Brain microvascular endothelial cell (primary cell): Measurements from ENCODE around the gene FGF5.
A peak's percentile ranks its signal among the peaks of the same experiment; 100 is the strongest.
"Not testable (repeated sequence)": the region's sequence is repeated elsewhere in the genome, so short reads cannot be mapped to it uniquely, and the experiment has no call there.

Experiments used
- DNase-seq: peaks from one replicate; pipeline ENCODE4 v3.0.0-alpha.2; 2020
- H3K27ac ChIP-seq: fragments of 250-450 bp; sonication (Bioruptor Pico); 2 replicates; pipeline ENCODE4 v1.5.1; 2020; ENCODE audit warnings: mild to moderate bottlenecking, moderate library complexity
- H3K27me3 ChIP-seq: fragments of 250-450 bp; sonication (Bioruptor Pico); replicated peaks from 2 replicates; pipeline ENCODE4 v1.5.1; 2020; ENCODE audit warnings: mild to moderate bottlenecking
- H3K36me3 ChIP-seq: fragments of 250-450 bp; sonication (Bioruptor Pico); replicated peaks from 2 replicates; pipeline ENCODE4 v1.5.1; 2020; ENCODE audit warnings: mild to moderate bottlenecking
- H3K4me3 ChIP-seq: 2 replicates; pipeline ENCODE4 v1.5.1; 2011; ENCODE audit warnings: low read depth, mild to moderate bottlenecking, control low read depth, low read length, moderate library complexity
- CTCF ChIP-seq: IDR thresholded peaks from 2 replicates; pipeline ENCODE4 v1.5.1; 2011; ENCODE audit warnings: low read depth, mild to moderate bottlenecking, moderate library complexity, low read length, control low read depth, inconsistent platforms; ENCODE audit errors: missing control alignments
- in situ Hi-C: cut with HindIII; loops from 2 replicates; pipeline ENCODE4 v1.10.0; 2017; ENCODE audit warnings: low sequenced_read_pairs, low pct_ligation_motif_present

The FGF5 gene

GRCh38 chr4:80308466-80308822 lies 42.0 kb downstream of the FGF5 start:
- DNase-seq, result no peak
- Histone ChIP-seq H3K4me3 (no peak overlapping the region), H3K27ac (peak overlapping the region; percentile 87), H3K36me3 (no peaks in the 10 kb centered on the region), H3K27me3 (no peaks in the 10 kb centered on the region)
- TF ChIP-seq CTCF, result no peak
- in situ Hi-C loops, result no loop called here

DNA sequence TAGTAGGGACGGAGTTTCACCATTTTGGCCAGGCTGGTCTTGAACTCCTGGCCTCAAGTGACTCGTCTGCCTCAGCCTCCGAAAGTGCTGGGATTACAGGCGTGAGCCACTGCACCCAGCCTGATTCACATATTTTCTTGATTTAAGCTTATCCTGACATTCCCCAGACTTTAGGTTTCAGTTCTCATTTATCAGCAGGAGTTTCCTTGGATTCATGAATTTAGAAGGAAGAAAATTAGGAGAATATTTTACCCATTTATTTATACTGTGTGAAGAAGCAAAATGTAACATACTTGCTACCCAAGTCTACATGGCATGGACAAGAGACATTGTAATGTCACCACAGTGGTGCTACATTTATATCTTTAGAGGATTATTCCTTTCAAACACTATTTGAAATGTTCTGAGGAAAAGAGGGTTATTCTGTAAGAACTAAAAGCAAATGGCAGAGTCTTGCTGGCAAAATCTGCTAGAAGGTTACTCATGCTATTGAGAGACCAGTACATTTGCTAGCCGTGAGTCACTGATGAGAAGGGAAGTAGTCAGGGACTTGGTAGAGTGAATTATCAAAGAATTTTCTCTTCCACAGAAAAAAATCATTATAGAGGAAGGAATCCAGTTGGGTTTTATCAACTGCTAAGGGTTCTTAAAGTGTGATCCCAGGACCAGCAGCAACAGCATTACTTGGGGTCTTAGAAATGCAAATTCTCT lies 43.0 kb downstream of the FGF5 start:
- in situ Hi-C loops, result no loop called here
- Histone ChIP-seq H3K27me3 (no peaks in the 10 kb centered on the region), H3K27ac (peak overlapping the region; percentile 87), H3K4me3 (no peak overlapping the region), H3K36me3 (no peaks in the 10 kb centered on the region)
- TF ChIP-seq CTCF, result no peak
- DNase-seq, result peak; percentile 89

DNA sequence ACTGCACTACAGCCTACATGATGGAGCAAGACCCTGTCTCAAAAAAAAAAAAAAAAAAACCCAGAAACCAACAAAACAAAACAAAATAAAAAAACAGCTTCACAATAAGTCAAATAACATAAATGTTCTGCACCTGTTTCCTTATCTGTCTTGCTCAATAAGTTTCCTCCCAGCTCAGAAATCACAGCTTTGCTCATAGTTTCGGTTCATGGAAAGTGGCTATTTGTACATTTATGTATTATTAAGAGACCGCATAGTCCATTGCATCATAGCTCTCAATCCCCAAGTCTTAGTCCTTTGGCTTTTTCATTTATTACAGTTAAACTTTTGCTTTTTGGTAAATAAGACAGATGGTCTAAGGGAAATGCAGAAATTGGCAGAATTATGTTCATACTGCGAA lies 44.7 kb downstream of the FGF5 start:
- Histone ChIP-seq H3K4me3 (no peak overlapping the region), H3K27me3 (no peaks in the 10 kb centered on the region), H3K27ac (no peak overlapping the region), H3K36me3 (no peaks in the 10 kb centered on the region)
- no peak for TF ChIP-seq CTCF
- no peak for DNase-seq
- in situ Hi-C loops, result no loop called here

DNA sequence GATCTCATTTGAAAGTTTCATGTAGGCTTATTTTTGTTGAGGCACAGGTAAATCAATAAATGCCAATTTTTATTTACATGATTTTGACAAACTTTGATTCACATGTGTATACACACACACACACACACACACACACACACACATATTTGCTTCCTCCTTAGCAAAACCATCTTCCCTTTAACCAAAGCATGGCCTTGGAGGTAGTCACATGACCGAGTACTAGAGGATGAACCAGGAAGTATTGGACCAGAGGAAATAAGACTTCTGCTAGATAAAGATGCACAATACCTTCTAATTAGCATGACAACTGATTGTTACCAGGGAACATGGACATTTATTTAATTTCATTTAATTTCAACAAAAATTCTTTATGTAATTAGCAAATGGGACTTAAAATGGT lies 45.7 kb downstream of the FGF5 start:
- no peak for TF ChIP-seq CTCF
- in situ Hi-C loops, result no loop called here
- no peaks in the 10 kb centered on the region for H3K36me3 ChIP-seq

GRCh38 chr4:80313627-80314026 lies 47.2 kb downstream of the FGF5 start:
- H3K27me3 ChIP-seq, result no peaks in the 10 kb centered on the region
- no peaks in the 10 kb centered on the region for H3K36me3 ChIP-seq
- DNase-seq, result no peak
- no peak overlapping the region for H3K4me3 ChIP-seq
- no peak for TF ChIP-seq CTCF
- H3K27ac ChIP-seq, result no peak overlapping the region
- in situ Hi-C loops, result no loop called here

More for the DNA sequence above, 45.7 kb downstream of the FGF5 start:
- H3K27me3 ChIP-seq, result no peaks in the 10 kb centered on the region
- H3K4me3 ChIP-seq, result no peak overlapping the region
- H3K27ac ChIP-seq, result no peak overlapping the region
- no peak for DNase-seq

- H3K27ac ChIP-seq, in situ Hi-C loops, H3K4me3 ChIP-seq, H3K27me3 ChIP-seq, H3K36me3 ChIP-seq, DNase-seq: not testable (repeated sequence)
Measured at GRCh38 chr4:80315848-80316247, 49.4 kb downstream of the FGF5 start.
